Spinal cord (tissue), 10 donors: ENCODE measurements around the gene DQX1. TPM values are rescaled to one million over a fixed set of nuclear protein-coding genes. Genes with fewer than 3 reads are reported as not detected.

ENCODE experiments used
- DNase-seq, 6 donors: peaks; one replicate each; pipeline versions ENCODE4 v3.0.0 to v3.0.0-alpha.2; 2013 to 2015; ENCODE audit warnings: low spot score in 6 of 6, low read depth in 4 of 6
- H3K27ac ChIP-seq: one replicate; pipeline ENCODE4 v1.5.1; 2013; ENCODE audit warnings: low read depth, low read length, control low read depth
- H3K27me3 ChIP-seq: one replicate; pipeline ENCODE4 v1.6.1; 2013; ENCODE audit warnings: low read length; ENCODE audit not compliant: control insufficient read depth, insufficient read depth
- H3K36me3 ChIP-seq: one replicate; pipeline ENCODE4 v1.6.1; 2013; ENCODE audit warnings: low read length; ENCODE audit not compliant: control insufficient read depth, insufficient read depth
- H3K4me1 ChIP-seq: one replicate; pipeline ENCODE4 v1.6.1; 2013; ENCODE audit warnings: low read length; ENCODE audit not compliant: control insufficient read depth, insufficient read depth
- H3K4me3 ChIP-seq: one replicate; pipeline ENCODE4 v1.5.1; 2013; ENCODE audit warnings: low read depth, low read length, control low read depth
- H3K9me3 ChIP-seq: one replicate; pipeline ENCODE4 v1.6.1; 2013; ENCODE audit warnings: low read length; ENCODE audit not compliant: control insufficient read depth, insufficient read depth
- WGBS: methylation state at CpG from one replicate; pipeline ENCODE4 v1.1.5; 2013; ENCODE audit warnings: missing lambda C conversion rate; ENCODE audit not compliant: insufficient coverage; 5-methylcytosine and 5-hydroxymethylcytosine counted together
- long read RNA-seq, 4 donors: transcript quantifications; one replicate each; lab custom pipeline, GENCODE V29; 2026
- polyA plus RNA-seq, 2 donors: library from polyadenylated mRNA; unstranded; fragments of 120-200 nt; gene quantifications; one replicate each; pipeline ENCODE4 v1.2.1, GENCODE V29; 2013; ENCODE audit not compliant: insufficient read length in 2 of 2
- total RNA-seq, 2 donors: library from RNA; depleted of rRNA in 1 of 2; stranded (reverse); fragments of 120-200 nt in 1 of 2; fragments of >200 nt in 1 of 2; gene quantifications; one replicate each; pipeline versions ENCODE4 v1.2.3 to v1.2.4, GENCODE V29; 2013 to 2014
- donor health status: healthy.

Gene DQX1
- under 1 TPM in 1 of 2 donors, not detected in 1; 0.28 TPM for total RNA-seq
- polyA plus RNA-seq = under 1 TPM; 0.32 to 0.62 TPM
- long read RNA-seq, donor 1 = 0 reads
- long read RNA-seq, donor 2 = 0 reads
- long read RNA-seq, donor 3 = 0 reads
- long read RNA-seq, donor 4 = 0 reads

GRCh38 chr2:74525717-74526648 is at the start of gene DQX1:
DQX1 (minus strand) TSS chr2:74526231; CDS start chr2:74525729, 502 bp downstream.
- DNase-seq = peak in 1 of 6 donors; percentile 81

DNA sequence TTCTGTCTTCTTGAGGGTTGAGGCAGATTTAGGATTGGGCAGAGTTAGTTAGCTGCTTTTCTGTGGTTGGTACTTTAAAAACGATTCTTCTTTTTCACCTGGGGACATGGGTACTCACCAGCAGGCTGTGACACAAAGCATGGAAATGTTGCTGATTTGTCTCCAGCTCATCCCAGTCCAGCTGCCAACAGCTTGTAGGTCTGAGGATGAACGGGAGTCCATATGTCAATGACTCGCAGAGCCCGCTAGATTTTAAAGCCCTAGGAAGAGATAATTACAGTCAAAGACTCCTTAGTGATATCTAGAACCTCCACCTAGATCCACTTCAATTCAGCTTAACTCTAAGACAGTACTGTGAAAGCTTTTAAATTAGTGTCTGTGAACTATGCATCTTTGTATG is 49.3 kb upstream of the DQX1 start:
- H3K36me3 ChIP-seq = no peaks in the 10 kb centered on the region
- no peaks in the 10 kb centered on the region for H3K9me3 ChIP-seq
- H3K4me1 ChIP-seq = no peaks in the 10 kb centered on the region
- H3K4me3 ChIP-seq = no peak overlapping the region
- WGBS = 100% methylated on average over 1 of the region's 4 CpGs
- H3K27me3 ChIP-seq = no peaks in the 10 kb centered on the region
- DNase-seq = no peak
- no peak overlapping the region for H3K27ac ChIP-seq

More at GRCh38 chr2:74525717-74526648, at the start of gene DQX1:
- H3K4me1 ChIP-seq = peaks cover 19% of the 10 kb centered on the region
- peaks cover 31% of the 10 kb centered on the region for H3K36me3 ChIP-seq
- no peaks in the 10 kb centered on the region for H3K27me3 ChIP-seq
- no peaks in the 10 kb centered on the region for H3K9me3 ChIP-seq
- H3K4me3 ChIP-seq = no peak within 1 kb of the TSS
- 100% methylated on average over 2 of the region's 11 CpGs for WGBS
- H3K27ac ChIP-seq = no peak within 1 kb of the TSS

- H3K27me3 ChIP-seq = no peaks in the 10 kb centered on the region
- no peak overlapping the region for H3K4me3 ChIP-seq
- H3K4me1 ChIP-seq = no peaks in the 10 kb centered on the region
- no peak for DNase-seq
- WGBS = 65% methylated on average over 3 of the region's 7 CpGs
- no peaks in the 10 kb centered on the region for H3K9me3 ChIP-seq
- H3K27ac ChIP-seq = no peak overlapping the region
- H3K36me3 ChIP-seq = no peaks in the 10 kb centered on the region
Observed at GRCh38 chr2:74573747-74574562, 47.9 kb upstream of the DQX1 start.

- Histone ChIP-seq H3K9me3 (no peaks in the 10 kb centered on the region), H3K36me3 (no peaks in the 10 kb centered on the region), H3K4me3 (no peak overlapping the region), H3K27ac (no peak overlapping the region), H3K27me3 (no peaks in the 10 kb centered on the region), H3K4me1 (no peaks in the 10 kb centered on the region)
- DNase-seq = no peak
- 62% methylated on average over 3 of the region's 3 CpGs for WGBS
Observed at GRCh38 chr2:74572178-74572925, 46.3 kb upstream of the DQX1 start.

GRCh38 chr2:74571058-74571457 is 45.0 kb upstream of the DQX1 start:
- Histone ChIP-seq H3K27me3 (no peaks in the 10 kb centered on the region), H3K36me3 (no peaks in the 10 kb centered on the region)
- WGBS = 80% methylated on average over 1 of the region's 1 CpG

DNA sequence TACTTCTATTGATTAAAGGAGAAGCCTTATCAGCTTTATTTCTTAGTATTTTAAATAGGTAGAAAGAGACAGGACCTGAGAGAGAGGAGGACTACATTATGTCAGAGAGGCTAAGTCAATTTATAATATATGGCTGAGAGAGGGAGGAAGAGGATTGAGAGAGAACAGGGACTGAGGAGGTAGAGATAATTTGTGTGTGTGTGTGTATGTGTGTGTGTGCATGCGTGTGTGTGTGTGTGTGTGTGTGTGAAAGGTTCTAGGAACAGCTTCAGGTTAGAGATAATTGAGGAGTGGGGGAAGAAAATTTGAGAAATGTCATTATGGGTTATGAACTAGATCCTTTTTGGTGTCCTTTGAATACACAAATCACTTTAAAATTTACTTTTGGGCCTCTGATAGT is 43.7 kb upstream of the DQX1 start:
- no peak overlapping the region for H3K4me3 ChIP-seq
- no peak for DNase-seq
- no peaks in the 10 kb centered on the region for H3K36me3 ChIP-seq
- H3K27me3 ChIP-seq = no peaks in the 10 kb centered on the region
- H3K27ac ChIP-seq = no peak overlapping the region
- no peaks in the 10 kb centered on the region for H3K4me1 ChIP-seq
- H3K9me3 ChIP-seq = no peaks in the 10 kb centered on the region
- WGBS = 80% methylated on average over 1 of the region's 1 CpG

More at GRCh38 chr2:74571058-74571457, 45.0 kb upstream of the DQX1 start:
- no peaks in the 10 kb centered on the region for H3K9me3 ChIP-seq
- H3K4me3 ChIP-seq = no peak overlapping the region
- H3K4me1 ChIP-seq = no peaks in the 10 kb centered on the region
- DNase-seq = no peak
- no peak overlapping the region for H3K27ac ChIP-seq

GRCh38 chr2:74567881-74568280 is 41.9 kb upstream of the DQX1 start:
- no peaks in the 10 kb centered on the region for H3K9me3 ChIP-seq
- H3K27me3 ChIP-seq = peaks cover 6% of the 10 kb centered on the region
- H3K27ac ChIP-seq = no peak overlapping the region
- H3K4me1 ChIP-seq = no peaks in the 10 kb centered on the region
- H3K36me3 ChIP-seq = no peaks in the 10 kb centered on the region
- no peak for DNase-seq
- WGBS = no CpG with 5 or more reads among the region's 5 CpGs
- H3K4me3 ChIP-seq = no peak overlapping the region

DNA sequence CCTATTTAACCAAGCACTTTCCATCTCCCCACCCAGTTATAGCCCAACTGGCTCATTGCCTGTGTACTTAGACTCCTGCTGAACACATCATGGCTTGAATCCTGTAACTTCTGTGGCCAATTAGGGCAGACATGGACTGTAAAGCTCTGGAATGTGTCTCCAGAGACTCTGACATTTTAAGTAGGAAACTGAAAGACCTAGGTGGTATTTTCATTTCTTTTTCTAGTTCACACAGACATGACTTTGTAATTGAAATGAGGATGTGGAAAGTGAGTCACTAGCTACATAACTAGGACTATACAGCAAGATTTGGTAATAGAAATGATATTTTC is 40.7 kb upstream of the DQX1 start:
- H3K27me3 ChIP-seq = peaks cover 12% of the 10 kb centered on the region
- no peaks in the 10 kb centered on the region for H3K9me3 ChIP-seq
- H3K4me3 ChIP-seq = no peak overlapping the region
- H3K4me1 ChIP-seq = no peaks in the 10 kb centered on the region
- DNase-seq = peak in 1 of 6 donors; percentile 65
- no peaks in the 10 kb centered on the region for H3K36me3 ChIP-seq
- no peak overlapping the region for H3K27ac ChIP-seq

- peaks cover 15% of the 10 kb centered on the region for H3K27me3 ChIP-seq
- H3K27ac ChIP-seq = no peak overlapping the region
- 91% methylated on average over 4 of the region's 7 CpGs for WGBS
- no peak for DNase-seq
- H3K4me3 ChIP-seq = no peak overlapping the region
- no peaks in the 10 kb centered on the region for H3K9me3 ChIP-seq
- no peaks in the 10 kb centered on the region for H3K4me1 ChIP-seq
- no peaks in the 10 kb centered on the region for H3K36me3 ChIP-seq
Observed at GRCh38 chr2:74566076-74566753, 40.2 kb upstream of the DQX1 start.
